ENCODE data around the gene ZFPM1.

The ZFPM1 gene

GRCh38 chr16:88530051-88530857 lies 77.2 kb downstream of the ZFPM1 start:
- ChIA-PET CTCF (no interaction called here), POLR2A (no interaction called here)
- DNase-seq (ENCODE audit: extremely low spot score), result no peak
- no peak for TF ChIP-seq CTCF (IDR thresholded peaks at IDR 0.05; ENCODE audit: control extremely low read depth, extremely low read depth, low read depth, missing control alignments)

GRCh38 chr16:88530858-88531203 lies 77.8 kb downstream of the ZFPM1 start:
- TF ChIP-seq CTCF (IDR thresholded peaks at IDR 0.05; ENCODE audit: control extremely low read depth, extremely low read depth, low read depth, missing control alignments), result no peak
- DNase-seq (ENCODE audit: extremely low spot score), result no peak
- CTCF ChIA-PET, result no interaction called here
- POLR2A ChIA-PET, result no interaction called here

- TF ChIP-seq CTCF (IDR thresholded peaks at IDR 0.05; ENCODE audit: control extremely low read depth, extremely low read depth, low read depth, missing control alignments), result no peak
- CTCF ChIA-PET, result no interaction called here
Measured at GRCh38 chr16:88531346-88531745, 78.3 kb downstream of the ZFPM1 start.

GRCh38 chr16:88531931-88532433 lies 78.9 kb downstream of the ZFPM1 start:
- TF ChIP-seq CTCF (IDR thresholded peaks at IDR 0.05; ENCODE audit: control extremely low read depth, extremely low read depth, low read depth, missing control alignments), result no peak
- CTCF ChIA-PET, result interaction anchor here (1.3 kb wide), 1 partner anchor 581 kb away, joined by 3 read pairs; the partner anchor contains the start of gene BANP
- POLR2A ChIA-PET, result no interaction called here
- DNase-seq (ENCODE audit: extremely low spot score), result no peak

More at GRCh38 chr16:88531346-88531745, 78.3 kb downstream of the ZFPM1 start:
- POLR2A ChIA-PET, result no interaction called here
- DNase-seq (ENCODE audit: extremely low spot score), result no peak

- POLR2A ChIA-PET, result no interaction called here
- no peak for TF ChIP-seq CTCF (IDR thresholded peaks at IDR 0.05; ENCODE audit: control extremely low read depth, extremely low read depth, low read depth, missing control alignments)
- CTCF ChIA-PET, result interaction anchor here (0.8 to 1.3 kb wide), 2 partner anchors 89 to 582 kb away, joined by 3 read pairs; partner anchors contain the start of gene BANP
- no peak for DNase-seq (ENCODE audit: extremely low spot score)
Measured at GRCh38 chr16:88532434-88533241, 79.6 kb downstream of the ZFPM1 start.

- TF ChIP-seq CTCF (IDR thresholded peaks at IDR 0.05; ENCODE audit: control extremely low read depth, extremely low read depth, low read depth, missing control alignments), result no peak
- ChIA-PET CTCF (interaction anchor here (0.8 to 1.3 kb wide), 2 partner anchors 90 to 582 kb away, joined by 3 read pairs; partner anchors contain the start of gene BANP), POLR2A (no interaction called here)
- no peak for DNase-seq (ENCODE audit: extremely low spot score)
Measured at GRCh38 chr16:88533381-88533917, 80.4 kb downstream of the ZFPM1 start.
